Chondrocyte (in vitro differentiated cells): ENCODE results near the gene WIZ. TPM values are rescaled to one million over a fixed set of nuclear protein-coding genes. Genes with fewer than 3 reads are reported as not detected.
A peak's percentile ranks its signal among the peaks of the same experiment; 100 is the strongest.

ENCODE experiments used
- DNase-seq: peaks from one replicate; pipeline ENCODE4 v3.0.0; 2021; ENCODE audit warnings: mixed read lengths, low spot score
- H3K27ac Mint-ChIP-seq: one replicate; pipeline ENCODE4 v1.8.0; 2021; ENCODE audit warnings: mild to moderate bottlenecking, moderate library complexity, mixed read lengths; ENCODE audit not compliant: unreplicated experiment
- H3K27me3 Mint-ChIP-seq: 2 replicates; pipeline ENCODE4 v1.8.0; 2021; ENCODE audit warnings: low read depth, mixed read lengths
- H3K36me3 Mint-ChIP-seq: 2 replicates; pipeline ENCODE4 v1.8.0; 2021; ENCODE audit warnings: low read depth, mixed read lengths
- H3K4me1 Mint-ChIP-seq: 2 replicates; pipeline ENCODE4 v1.8.0; 2021; ENCODE audit warnings: low read depth, mild to moderate bottlenecking, mixed read lengths
- H3K4me3 Mint-ChIP-seq: one replicate; pipeline ENCODE4 v1.8.0; 2021; ENCODE audit warnings: mild to moderate bottlenecking, moderate library complexity, mixed read lengths; ENCODE audit not compliant: unreplicated experiment
- H3K9me3 Mint-ChIP-seq: 2 replicates; pipeline ENCODE4 v1.8.0; 2021; ENCODE audit warnings: low read depth, mixed read lengths
- CTCF ChIP-seq: fragments of 200-600 bp; sonication (generic); IDR thresholded peaks from 2 replicates; pipeline ENCODE4 v1.5.0; 2021; ENCODE audit warnings: antibody characterized with exemption, mild to moderate bottlenecking, moderate library complexity
- total RNA-seq: library from RNA; stranded (reverse); gene quantifications from 3 replicates; pipeline ENCODE4 v1.2.1, GENCODE V29; 2021

Gene WIZ
- total RNA-seq, 1 donor from 2014 or later: 52.4 TPM

GRCh38 chr19:15445227-15445605, 4.5 kb downstream of the WIZ start:
- Mint-ChIP-seq H3K27me3 (no peaks in the 10 kb centered on the region), H3K4me3 (no peak overlapping the region), H3K36me3 (no peaks in the 10 kb centered on the region), H3K27ac (no peak overlapping the region), H3K4me1 (peaks cover 8% of the 10 kb centered on the region), H3K9me3 (no peaks in the 10 kb centered on the region)
- TF ChIP-seq CTCF: no peak
- DNase-seq: no peak

GRCh38 chr19:15444505-15445226, 5.1 kb downstream of the WIZ start:
- TF ChIP-seq CTCF: no peak
- Mint-ChIP-seq H3K27ac (no peak overlapping the region), H3K4me1 (peaks cover 7% of the 10 kb centered on the region), H3K36me3 (no peaks in the 10 kb centered on the region), H3K27me3 (no peaks in the 10 kb centered on the region), H3K9me3 (no peaks in the 10 kb centered on the region), H3K4me3 (no peak overlapping the region)
- DNase-seq: peak; percentile 86

GRCh38 chr19:15443838-15444237, 5.9 kb downstream of the WIZ start:
- Mint-ChIP-seq H3K4me3 (no peak overlapping the region), H3K36me3 (no peaks in the 10 kb centered on the region), H3K4me1 (peaks cover 5% of the 10 kb centered on the region), H3K9me3 (no peaks in the 10 kb centered on the region), H3K27ac (no peak overlapping the region), H3K27me3 (no peaks in the 10 kb centered on the region)
- DNase-seq: no peak
- no peak for TF ChIP-seq CTCF

- Mint-ChIP-seq H3K36me3 (no peaks in the 10 kb centered on the region), H3K4me1 (peaks cover under 1% of the 10 kb centered on the region), H3K27ac (no peak overlapping the region), H3K4me3 (no peak overlapping the region), H3K9me3 (no peaks in the 10 kb centered on the region), H3K27me3 (no peaks in the 10 kb centered on the region)
- DNase-seq: no peak
- no peak for TF ChIP-seq CTCF
Observed at GRCh38 chr19:15443325-15443724, 6.4 kb downstream of the WIZ start.

GRCh38 chr19:15442142-15442920, 7.4 kb downstream of the WIZ start:
- DNase-seq: peak; percentile 87
- H3K4me3 Mint-ChIP-seq: no peak overlapping the region
- no peaks in the 10 kb centered on the region for H3K27me3 Mint-ChIP-seq
- H3K27ac Mint-ChIP-seq: no peak overlapping the region
- no peak for TF ChIP-seq CTCF
- H3K4me1 Mint-ChIP-seq: no peaks in the 10 kb centered on the region
- H3K36me3 Mint-ChIP-seq: no peaks in the 10 kb centered on the region
- H3K9me3 Mint-ChIP-seq: no peaks in the 10 kb centered on the region
